Urinary bladder (tissue), 4 donors: ENCODE results near the gene MAP2K6. TPM values are rescaled to one million over a fixed set of nuclear protein-coding genes. Genes with fewer than 3 reads are reported as not detected.

Experiments
- DNase-seq: peaks from one replicate; pipeline ENCODE4 v3.0.0-alpha.2; 2015; ENCODE audit errors: extremely low spot score
- H3K27ac ChIP-seq: one replicate; pipeline ENCODE4 v1.5.1; 2013; ENCODE audit warnings: low read depth, mild to moderate bottlenecking, moderate library complexity
- H3K36me3 ChIP-seq: one replicate; pipeline ENCODE4 v1.6.1; 2013; ENCODE audit warnings: mild to moderate bottlenecking, moderate library complexity; ENCODE audit not compliant: insufficient read depth
- H3K4me1 ChIP-seq: one replicate; pipeline ENCODE4 v1.6.1; 2013; ENCODE audit warnings: mild to moderate bottlenecking, moderate library complexity; ENCODE audit not compliant: insufficient read depth
- H3K4me3 ChIP-seq: one replicate; pipeline ENCODE4 v1.5.1; 2013; ENCODE audit warnings: low read depth, low read length
- WGBS: extraction: QIAGEN DNeasy Blood & Tissue Kit; methylation state at CpG from one replicate; pipeline ENCODE4 v1.1.7; 2013; 5-methylcytosine and 5-hydroxymethylcytosine counted together
- polyA plus RNA-seq: library from polyadenylated mRNA; stranded (reverse); fragments of 200-250 nt; gene quantifications from one replicate; pipeline ENCODE4 v1.2.3, GENCODE V29; 2013
- total RNA-seq: library from RNA; depleted of rRNA; stranded (reverse); fragments of >200 nt; gene quantifications from one replicate; pipeline ENCODE4 v1.2.3, GENCODE V29; 2014
- donor health status: healthy with polysubstance abuse.
- donor health status: healthy.

Gene MAP2K6
- total and polyA plus RNA-seq, 2 donors, result 2.6 to 32.3 TPM

DNA sequence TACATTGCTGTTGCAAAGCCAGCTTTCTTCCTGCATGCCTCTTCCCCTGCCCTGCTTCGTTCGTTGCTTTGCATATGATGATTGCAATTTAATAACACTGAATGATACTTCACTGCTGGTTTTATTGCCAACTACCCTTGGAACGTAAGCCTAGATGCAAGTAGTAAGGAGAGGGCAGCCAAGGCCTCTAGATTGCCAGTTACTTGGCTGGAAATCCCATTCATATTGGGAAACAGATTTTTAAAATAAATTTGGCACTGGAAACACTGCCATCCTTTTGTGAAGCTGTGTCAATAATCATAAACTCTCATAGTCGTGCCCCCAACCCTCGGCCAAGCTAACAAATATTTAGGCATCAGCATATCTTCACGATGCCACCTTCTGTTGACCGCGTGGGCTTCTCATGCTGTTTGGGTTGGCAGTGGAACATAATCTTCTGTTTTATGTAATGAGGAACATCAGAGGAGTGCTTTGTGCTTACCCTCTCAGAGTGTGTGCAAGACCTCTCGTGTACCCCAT is 86.5 kb downstream of the MAP2K6 start:
- peaks cover 2% of the 10 kb centered on the region for H3K4me1 ChIP-seq
- no peak overlapping the region for H3K4me3 ChIP-seq
- H3K36me3 ChIP-seq, result no peaks in the 10 kb centered on the region
- no peak for DNase-seq
- H3K27ac ChIP-seq, result no peak overlapping the region
- 32% methylated on average over 9 of the region's 9 CpGs for WGBS

- Histone ChIP-seq H3K27ac (no peak overlapping the region), H3K36me3 (no peaks in the 10 kb centered on the region), H3K4me3 (no peak overlapping the region), H3K4me1 (peaks cover 2% of the 10 kb centered on the region)
- DNase-seq, result peak; percentile 48
- WGBS, result 19% methylated on average over 14 of the region's 14 CpGs
Observed at GRCh38 chr17:69501591-69502468, 87.3 kb downstream of the MAP2K6 start.

DNA sequence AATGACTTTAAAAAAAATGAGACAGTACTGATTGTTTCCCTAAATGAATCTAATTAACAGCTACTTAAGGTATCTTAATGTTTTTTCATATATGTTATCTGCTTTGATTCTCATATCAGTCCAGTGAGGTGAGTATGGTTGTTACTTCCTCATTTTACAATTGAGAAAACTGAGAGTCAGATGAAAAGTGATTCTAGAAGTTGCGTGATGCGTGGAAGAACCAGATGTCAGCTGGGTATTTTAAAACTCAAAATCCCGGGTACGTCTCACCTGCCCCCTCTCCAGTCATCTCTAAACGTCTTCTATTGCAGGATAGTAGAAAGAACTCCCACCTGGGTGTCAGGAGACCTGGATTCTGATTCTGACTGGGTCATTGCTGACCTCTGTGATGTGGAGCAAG is 89.2 kb downstream of the MAP2K6 start:
- no peak for DNase-seq
- WGBS, result 93% methylated on average over 5 of the region's 5 CpGs
- H3K4me3 ChIP-seq, result no peak overlapping the region

GRCh38 chr17:69505740-69506139 is 91.2 kb downstream of the MAP2K6 start:
- DNase-seq, result no peak
- no peak overlapping the region for H3K4me3 ChIP-seq
- H3K27ac ChIP-seq, result no peak overlapping the region
- no peaks in the 10 kb centered on the region for H3K36me3 ChIP-seq
- no peaks in the 10 kb centered on the region for H3K4me1 ChIP-seq
- 89% methylated on average over 3 of the region's 3 CpGs for WGBS

More for the DNA sequence above, 89.2 kb downstream of the MAP2K6 start:
- Histone ChIP-seq H3K4me1 (peaks cover 2% of the 10 kb centered on the region), H3K27ac (no peak overlapping the region), H3K36me3 (no peaks in the 10 kb centered on the region)

- no peak for DNase-seq
- Histone ChIP-seq H3K27ac (no peak overlapping the region), H3K4me1 (no peaks in the 10 kb centered on the region), H3K36me3 (no peaks in the 10 kb centered on the region), H3K4me3 (no peak overlapping the region)
- 97% methylated on average over 1 of the region's 1 CpG for WGBS
Observed at GRCh38 chr17:69506489-69506888, 92.0 kb downstream of the MAP2K6 start.

DNA sequence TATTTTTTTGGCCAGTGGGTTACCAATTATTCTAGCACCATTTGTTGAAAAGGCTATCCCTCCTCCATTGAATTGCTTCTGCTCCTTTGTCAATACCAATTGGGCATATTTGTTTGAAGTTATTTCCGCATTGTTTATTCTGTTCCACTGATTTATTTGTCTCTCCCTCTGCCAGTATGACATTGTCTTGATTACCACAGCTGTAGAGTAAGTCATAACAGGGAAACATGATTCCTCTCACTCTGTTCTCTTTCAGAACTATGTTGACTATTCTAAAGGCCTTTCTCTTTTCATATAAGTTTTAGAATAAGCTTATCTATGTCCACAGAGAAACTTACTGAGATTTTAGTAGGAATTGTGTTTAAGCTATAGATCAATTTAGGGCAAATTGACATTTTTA is 94.3 kb downstream of the MAP2K6 start:
- WGBS, result 87% methylated on average over 1 of the region's 1 CpG

GRCh38 chr17:69511250-69511649 is 96.8 kb downstream of the MAP2K6 start:
- no peaks in the 10 kb centered on the region for H3K4me1 ChIP-seq
- no peak for DNase-seq
- no peaks in the 10 kb centered on the region for H3K36me3 ChIP-seq
- no peak overlapping the region for H3K4me3 ChIP-seq
- H3K27ac ChIP-seq, result no peak overlapping the region
- 90% methylated on average over 7 of the region's 7 CpGs for WGBS

More for the DNA sequence above, 94.3 kb downstream of the MAP2K6 start:
- Histone ChIP-seq H3K4me1 (no peaks in the 10 kb centered on the region), H3K36me3 (no peaks in the 10 kb centered on the region), H3K4me3 (no peak overlapping the region), H3K27ac (no peak overlapping the region)
- no peak for DNase-seq

- WGBS, result 89% methylated on average over 5 of the region's 5 CpGs
- DNase-seq, result no peak
- H3K4me1 ChIP-seq, result no peaks in the 10 kb centered on the region
- no peak overlapping the region for H3K4me3 ChIP-seq
- no peaks in the 10 kb centered on the region for H3K36me3 ChIP-seq
- H3K27ac ChIP-seq, result no peak overlapping the region
Observed at GRCh38 chr17:69512946-69513345, 98.4 kb downstream of the MAP2K6 start.

GRCh38 chr17:69516225-69516624 is 101.7 kb downstream of the MAP2K6 start:
- peaks cover 3% of the 10 kb centered on the region for H3K36me3 ChIP-seq
- no peak overlapping the region for H3K4me3 ChIP-seq
- DNase-seq, result no peak
- no peaks in the 10 kb centered on the region for H3K4me1 ChIP-seq
- 94% methylated on average over 2 of the region's 2 CpGs for WGBS
- no peak overlapping the region for H3K27ac ChIP-seq

DNA sequence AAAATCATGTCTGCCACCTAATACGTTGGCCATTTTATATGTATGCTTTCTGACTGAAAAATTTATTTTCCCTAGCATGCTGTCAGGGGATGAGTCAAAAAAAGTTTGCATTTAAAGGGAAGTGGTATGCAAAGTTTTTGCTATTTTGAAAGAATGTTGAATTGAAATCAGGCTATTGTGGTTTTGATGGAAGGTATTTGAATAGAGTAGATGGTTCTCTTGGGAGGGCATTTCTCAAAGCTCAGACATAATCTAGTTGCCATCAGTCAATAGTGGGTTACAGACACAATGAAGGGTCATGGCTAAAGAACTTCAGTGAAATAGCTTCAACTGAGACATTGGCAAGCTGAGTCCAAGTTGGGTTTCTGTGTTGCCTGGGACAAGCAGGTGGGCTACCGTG is 102.4 kb downstream of the MAP2K6 start:
- WGBS, result 93% methylated on average over 2 of the region's 2 CpGs
- H3K36me3 ChIP-seq, result peaks cover 3% of the 10 kb centered on the region

DNA sequence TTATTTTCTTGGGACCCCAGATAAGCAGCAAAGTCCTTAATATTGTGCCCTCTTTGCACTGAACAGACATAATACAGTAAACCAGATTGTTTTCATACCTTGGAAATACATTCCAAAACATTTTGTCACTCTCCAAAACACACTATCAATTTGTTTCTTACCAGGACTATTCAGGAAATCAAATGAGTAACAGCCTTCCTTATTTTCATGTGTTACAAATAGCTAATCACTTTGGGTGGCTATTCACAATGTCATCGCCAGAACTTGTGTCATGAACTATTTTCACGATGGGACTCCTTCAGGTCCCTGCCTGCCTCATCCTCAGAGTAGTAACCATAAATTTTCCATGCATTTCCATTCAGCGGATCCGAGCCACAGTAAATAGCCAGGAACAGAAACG is 104.5 kb downstream of the MAP2K6 start:
- no peak for DNase-seq
- Histone ChIP-seq H3K4me3 (no peak overlapping the region), H3K36me3 (peaks cover 3% of the 10 kb centered on the region), H3K27ac (no peak overlapping the region), H3K4me1 (no peaks in the 10 kb centered on the region)
- 96% methylated on average over 5 of the region's 5 CpGs for WGBS

More for the DNA sequence above, 102.4 kb downstream of the MAP2K6 start:
- Histone ChIP-seq H3K4me3 (no peak overlapping the region), H3K4me1 (no peaks in the 10 kb centered on the region), H3K27ac (no peak overlapping the region)
- no peak for DNase-seq

GRCh38 chr17:69523244-69523861 is 108.9 kb downstream of the MAP2K6 start:
- H3K27ac ChIP-seq, result no peak overlapping the region
- no peaks in the 10 kb centered on the region for H3K4me1 ChIP-seq
- H3K36me3 ChIP-seq, result peaks cover 4% of the 10 kb centered on the region
- DNase-seq, result no peak
- no peak overlapping the region for H3K4me3 ChIP-seq
- WGBS, result 58% methylated on average over 7 of the region's 7 CpGs

GRCh38 chr17:69524854-69525253 is 110.4 kb downstream of the MAP2K6 start:
- WGBS, result 82% methylated on average over 4 of the region's 4 CpGs
- peaks cover 4% of the 10 kb centered on the region for H3K36me3 ChIP-seq
- DNase-seq, result no peak
- no peak overlapping the region for H3K4me3 ChIP-seq
- H3K4me1 ChIP-seq, result no peaks in the 10 kb centered on the region
- no peak overlapping the region for H3K27ac ChIP-seq
